HK-2 (cell line): ENCODE results near the gene GXYLT1.
"Not testable (repeated sequence)": the region's sequence is repeated elsewhere in the genome, so short reads cannot be mapped to it uniquely, and the experiment has no call there.

Experiments used
- DNase-seq: peaks from one replicate; pipeline ENCODE4 v3.0.0-alpha.2; 2018; ENCODE audit not compliant: unreplicated experiment

The GXYLT1 gene

GRCh38 chr12:42097971-42098370 lies 46.7 kb downstream of the GXYLT1 start:
- no peak for DNase-seq

- DNase-seq, result peak; percentile 12
Observed at GRCh38 chr12:42094277-42094676, 50.4 kb downstream of the GXYLT1 start.

- DNase-seq, result peak; percentile 13
Observed at GRCh38 chr12:42091769-42092168, 52.9 kb downstream of the GXYLT1 start.

- DNase-seq, result no peak
Observed at GRCh38 chr12:42090899-42091298, 53.8 kb downstream of the GXYLT1 start.

GRCh38 chr12:42086031-42086430 lies 58.6 kb downstream of the GXYLT1 start:
- no peak for DNase-seq

GRCh38 chr12:42085594-42085993 lies 59.1 kb downstream of the GXYLT1 start:
- DNase-seq, result no peak

GRCh38 chr12:42084522-42084921 lies 60.2 kb downstream of the GXYLT1 start:
- no peak for DNase-seq

GRCh38 chr12:42076976-42077375 lies 67.7 kb downstream of the GXYLT1 start:
- no peak for DNase-seq

- DNase-seq, result no peak
Observed at GRCh38 chr12:42070036-42070435, 74.6 kb downstream of the GXYLT1 start.

- DNase-seq, result no peak
Observed at GRCh38 chr12:42059127-42059526, 85.5 kb downstream of the GXYLT1 start.

- no peak for DNase-seq
Observed at GRCh38 chr12:42056130-42056529, 88.5 kb downstream of the GXYLT1 start.

- no peak for DNase-seq
Observed at GRCh38 chr12:42053456-42053855, 91.2 kb downstream of the GXYLT1 start.

GRCh38 chr12:42048980-42049379 lies 95.7 kb downstream of the GXYLT1 start:
- DNase-seq, result not testable (repeated sequence)

GRCh38 chr12:42039577-42039976 lies 105.1 kb downstream of the GXYLT1 start:
- DNase-seq, result no peak

- peak; percentile 6 for DNase-seq
Observed at GRCh38 chr12:42039176-42039575, 105.5 kb downstream of the GXYLT1 start.

- no peak for DNase-seq
Observed at GRCh38 chr12:42031847-42032564, 112.7 kb downstream of the GXYLT1 start.
